ENCODE results near the gene FOXO3. TPM values are rescaled to one million over a fixed set of nuclear protein-coding genes. Genes with fewer than 3 reads are reported as not detected.

The FOXO3 gene
- total and polyA plus RNA-seq, 2 of the 13 experiments (the other 11 are each of a cell fraction or from before 2014, with no cell fraction given): 16.0 to 22.5 TPM

GRCh38 chr6:108619431-108620197, 58.9 kb downstream of the FOXO3 start:
- peaks cover 21% of the 10 kb centered on the region for H3K4me1 ChIP-seq (ENCODE audit: insufficient read depth, low read length)
- H3K27ac ChIP-seq (ENCODE audit: extremely low read length, insufficient read depth, low read length): no peak overlapping the region
- H3K9me3 ChIP-seq (ENCODE audit: low read length): no peaks in the 10 kb centered on the region
- no peak for ATAC-seq
- DNase-seq (ENCODE audit: low spot score): no peak
- POLR2A ChIA-PET: no interaction called here
- H3K79me2 ChIP-seq (ENCODE audit: insufficient read depth, low read length): peaks cover 85% of the 10 kb centered on the region
- CTCF ChIA-PET (ENCODE audit: low intra/inter-chr PET ratio, low total read pairs): no interaction called here
- in situ Hi-C loops (cut with HindIII; ENCODE audit: extremely low pct_ligation_motif_present, low pct_unique_long_range_greater_than_20kb): no loop called here
- no peak for FAIRE-seq
- no peak overlapping the region for H3K4me2 ChIP-seq (ENCODE audit: low read depth, low read length)
- intact Hi-C loops (cut with micrococcal nuclease; ENCODE audit: unreplicated experiment): no loop called here
- H3K27me3 ChIP-seq (ENCODE audit: control insufficient read depth in 1 of 2, insufficient read depth in 2 of 2, low read length in 2 of 2): no peaks in the 10 kb centered on the region
- 99% methylated on average over 2 of the region's 2 CpGs for WGBS (ENCODE audit: low lambda C conversion rate)
- no peak overlapping the region for H2AFZ ChIP-seq (ENCODE audit: low read length)
- peaks cover 49% of the 10 kb centered on the region for H4K20me1 ChIP-seq (ENCODE audit: insufficient read depth, low read length)
- TF ChIP-seq RAD21 (CRISPR knock-in tag; IDR thresholded peaks at IDR 0.05) (no peak), ZSCAN21 (CRISPR knock-in tag; IDR thresholded peaks at IDR 0.05; ENCODE audit: borderline replicate concordance) (no peak), ATF3 (CRISPR knock-in tag; IDR thresholded peaks at IDR 0.05) (no peak), ZNF207 (IDR thresholded peaks at IDR 0.05; ENCODE audit: borderline replicate concordance) (no peak), PBX2 (CRISPR knock-in tag; IDR thresholded peaks at IDR 0.05) (no peak)
- no peak overlapping the region for H3K4me3 ChIP-seq (replicated peaks in 1 of 3; ENCODE audit: insufficient read depth in 1 of 3, low read depth in 2 of 3, low read length in 3 of 3)
- H3K9ac ChIP-seq (ENCODE audit: insufficient read depth, low read depth, low read length): no peak overlapping the region
- H3K36me3 ChIP-seq (replicated peaks in 1 of 2; ENCODE audit: control insufficient read depth in 1 of 2, insufficient read depth in 2 of 2, low read length in 2 of 2): peaks cover 2 to 9% of the 10 kb centered on the region in 2 experiments; a peak in 2 of 5 replicates
- BruUV-seq (replicated peaks): no TSS peak

GRCh38 chr6:108621117-108621516, 60.4 kb downstream of the FOXO3 start:
- ATAC-seq: no peak
- Histone ChIP-seq H3K4me1 (ENCODE audit: insufficient read depth, low read length) (peaks cover 21% of the 10 kb centered on the region), H3K36me3 (replicated peaks in 1 of 2; ENCODE audit: control insufficient read depth in 1 of 2, insufficient read depth in 2 of 2, low read length in 2 of 2) (peaks cover 2 to 13% of the 10 kb centered on the region in 2 experiments; a peak in 2 of 5 replicates), H3K4me3 (replicated peaks in 1 of 3; ENCODE audit: insufficient read depth in 1 of 3, low read depth in 2 of 3, low read length in 3 of 3) (no peak overlapping the region), H3K9me3 (ENCODE audit: low read length) (no peaks in the 10 kb centered on the region), H3K27ac (ENCODE audit: extremely low read length, insufficient read depth, low read length) (no peak overlapping the region), H3K79me2 (ENCODE audit: insufficient read depth, low read length) (peaks cover 89% of the 10 kb centered on the region), H2AFZ (ENCODE audit: low read length) (no peak overlapping the region), H3K27me3 (ENCODE audit: control insufficient read depth in 1 of 2, insufficient read depth in 2 of 2, low read length in 2 of 2) (no peaks in the 10 kb centered on the region), H4K20me1 (ENCODE audit: insufficient read depth, low read length) (peaks cover 53% of the 10 kb centered on the region), H3K9ac (ENCODE audit: insufficient read depth, low read depth, low read length) (no peak overlapping the region), H3K4me2 (ENCODE audit: low read depth, low read length) (no peak overlapping the region)
- TF ChIP-seq RBM22 (optimal IDR thresholded peaks at IDR 0.05; ENCODE audit: low read length) (peak; percentile 65), ZNF407 (CRISPR knock-in tag; IDR thresholded peaks at IDR 0.05; ENCODE audit: not compliant biosample characterization) (no peak)
- intact Hi-C loops (cut with micrococcal nuclease; ENCODE audit: unreplicated experiment) (no loop called here), in situ Hi-C loops (cut with HindIII; ENCODE audit: extremely low pct_ligation_motif_present, low pct_unique_long_range_greater_than_20kb) (no loop called here)
- ChIA-PET POLR2A (no interaction called here), CTCF (ENCODE audit: low intra/inter-chr PET ratio, low total read pairs) (no interaction called here)
- no peak for DNase-seq (ENCODE audit: low spot score)
- no TSS peak for BruUV-seq (replicated peaks)
- 95% methylated on average over 6 of the region's 6 CpGs for WGBS (ENCODE audit: low lambda C conversion rate)
- no peak for FAIRE-seq
